Body of pancreas (tissue), 4 donors: Measurements from ENCODE around the gene GCNT4. TPM values are rescaled to one million over a fixed set of nuclear protein-coding genes. Genes with fewer than 3 reads are reported as not detected.

Source experiments
- ATAC-seq: fragments of 150-250 bp; one replicate; pipeline ENCODE4 v1.9.1; 2016
- DNase-seq, 4 donors: peaks; one replicate each; pipeline ENCODE4 v3.0.0-alpha.2; 2019
- H3K27ac ChIP-seq, 4 donors: fragments of 200-600 bp; sonication (generic); 1 replicate in 3 of 4; 2 replicates in 1 of 4; pipeline versions ENCODE4 v1.5.1 to v1.6.1; 2016 to 2019; ENCODE audit warnings: mild to moderate bottlenecking in 1 of 4, mixed read lengths in 1 of 4, moderate library complexity in 1 of 4
- H3K27me3 ChIP-seq, 2 donors: fragments of 200-600 bp; sonication (generic); one replicate each; pipeline ENCODE4 v1.6.0; 2016; ENCODE audit warnings: mild to moderate bottlenecking in 1 of 2
- H3K36me3 ChIP-seq, 2 donors: fragments of 200-600 bp; sonication (generic); replicated peaks in 1 of 2; 2 replicates each; pipeline ENCODE4 v1.5.1; 2016; ENCODE audit warnings: low read depth in 2 of 2; ENCODE audit not compliant: insufficient read depth in 1 of 2
- H3K4me1 ChIP-seq: fragments of 200-600 bp; sonication (generic); one replicate; pipeline ENCODE4 v1.6.0; 2016
- H3K4me3 ChIP-seq, 2 donors: fragments of 200-600 bp; sonication (generic); 1 replicate in 1 of 2; 2 replicates in 1 of 2; pipeline ENCODE4 v1.5.1; 2016 to 2019
- H3K9me3 ChIP-seq, 3 donors: fragments of 200-600 bp; sonication (generic); 1 replicate in 2 of 3; 2 replicates in 1 of 3; pipeline ENCODE4 v1.5.1; 2016
- CTCF ChIP-seq, 7 experiments: fragments of 450-650 bp in 4 of 7; fragments of 200-600 bp in 3 of 7; sonication (generic) in 3 of 7; IDR thresholded peaks; one replicate each; pipeline ENCODE4 v1.5.1; 2016 to 2019; ENCODE audit warnings: antibody characterized with exemption in 7 of 7
- POLR2A ChIP-seq, 3 donors: fragments of 450-650 bp; IDR thresholded peaks; one replicate each; pipeline ENCODE4 v1.6.1; 2016; ENCODE audit warnings: antibody characterized with exemption in 3 of 3, mild to moderate bottlenecking in 2 of 3
- WGBS, 2 donors: methylation state at CpG; one replicate each; pipeline ENCODE4 v1.1.5; 2017; 5-methylcytosine and 5-hydroxymethylcytosine counted together
- intact Hi-C: fragments of 100-400 bp; cut with DNase I; formaldehyde crosslinking; loops from one replicate; pipeline ENCODE4 v1.15.1; 2023
- total RNA-seq, 2 donors: library from RNA; depleted of rRNA; stranded (reverse); fragments of >200 nt; gene quantifications; one replicate each; pipeline ENCODE4 v1.1.0, GENCODE V29; 2016

GCNT4 gene
- total RNA-seq, 2 donors from 2014 or later: 3.3 to 4.2 TPM

- DNase-seq (no peak), ATAC-seq (no peak)
- intact Hi-C loops: loop anchor here (10.0 kb wide), 1 partner anchor 124 kb away; no protein-coding TSS in a partner anchor
- no peaks in the 10 kb centered on the region for H3K27me3 ChIP-seq
- H3K9me3 ChIP-seq: no peaks in the 10 kb centered on the region
- WGBS, 2 donors: 86 to 93% methylated on average over 3 of the region's 3 CpGs
- no peak overlapping the region for H3K27ac ChIP-seq
- no peaks in the 10 kb centered on the region for H3K36me3 ChIP-seq
- H3K4me3 ChIP-seq: no peak overlapping the region
- TF ChIP-seq CTCF (IDR thresholded peaks at IDR 0.05) (no peak), POLR2A (IDR thresholded peaks at IDR 0.05) (no peak)
- peaks cover 7% of the 10 kb centered on the region for H3K4me1 ChIP-seq
Measured at GRCh38 chr5:75058986-75059535, 6.7 kb upstream of the GCNT4 start.

GRCh38 chr5:75057561-75057960, 5.2 kb upstream of the GCNT4 start:
- Histone ChIP-seq H3K36me3 (no peaks in the 10 kb centered on the region), H3K27me3 (no peaks in the 10 kb centered on the region), H3K9me3 (no peaks in the 10 kb centered on the region), H3K4me3 (no peak overlapping the region), H3K27ac (no peak overlapping the region), H3K4me1 (peaks cover 7% of the 10 kb centered on the region)
- DNase-seq (no peak), ATAC-seq (no peak)
- WGBS, 2 donors: 45 to 46% methylated on average over 2 of the region's 2 CpGs
- intact Hi-C loops: loop anchor here (10.0 kb wide), 1 partner anchor 123 kb away; no protein-coding TSS in a partner anchor
- TF ChIP-seq POLR2A (IDR thresholded peaks at IDR 0.05): no peak
- no peak for TF ChIP-seq CTCF (IDR thresholded peaks at IDR 0.05)

- Histone ChIP-seq H3K9me3 (no peaks in the 10 kb centered on the region), H3K27ac (no peak overlapping the region), H3K27me3 (no peaks in the 10 kb centered on the region), H3K4me1 (peaks cover 20% of the 10 kb centered on the region), H3K4me3 (no peak overlapping the region), H3K36me3 (no peaks in the 10 kb centered on the region)
- no peak for TF ChIP-seq CTCF (IDR thresholded peaks at IDR 0.05)
- 57 to 91% methylated on average over 1 of the region's 1 CpG for WGBS, 2 donors
- DNase-seq (no peak), ATAC-seq (no peak)
- intact Hi-C loops: loop anchor here (10.0 kb wide), 1 partner anchor 121 kb away; no protein-coding TSS in a partner anchor
Measured at GRCh38 chr5:75055727-75056144, 3.4 kb upstream of the GCNT4 start.

- H3K27ac ChIP-seq: peak overlapping the region; percentile 76 to 94 (median 91)
- H3K4me1 ChIP-seq: peaks cover 33% of the 10 kb centered on the region
- H3K36me3 ChIP-seq: no peaks in the 10 kb centered on the region
- WGBS, 2 donors: 17 to 27% methylated on average over 15 to 28 of the region's 28 CpGs
- no peaks in the 10 kb centered on the region for H3K27me3 ChIP-seq
- peak overlapping the region; percentile 84 to 87 for H3K4me3 ChIP-seq
- no peaks in the 10 kb centered on the region for H3K9me3 ChIP-seq
- no peak for TF ChIP-seq POLR2A (IDR thresholded peaks at IDR 0.05)
- intact Hi-C loops: loop anchor here (10.0 kb wide), 1 partner anchor 120 kb away; no protein-coding TSS in a partner anchor
- DNase-seq (peak; percentile 49 to 67 (median 54)), ATAC-seq (peak; percentile 25)
Measured at GRCh38 chr5:75054134-75054930, 2.0 kb upstream of the GCNT4 start.

- no peaks in the 10 kb centered on the region for H3K9me3 ChIP-seq
- no peaks in the 10 kb centered on the region for H3K27me3 ChIP-seq
- intact Hi-C loops: loop anchor here (10.0 kb wide), 1 partner anchor 119 kb away; no protein-coding TSS in a partner anchor
- H3K4me1 ChIP-seq: peaks cover 41% of the 10 kb centered on the region
- H3K27ac ChIP-seq: peak overlapping the region; percentile 76 to 94 (median 91)
- ATAC-seq (peak; percentile 68), DNase-seq (peak; percentile 70 to 79 (median 72))
- H3K36me3 ChIP-seq: no peaks in the 10 kb centered on the region
- TF ChIP-seq CTCF (IDR thresholded peaks at IDR 0.05) (peak in 4 of 7 experiments; percentile 17 to 36 (median 22)), POLR2A (IDR thresholded peaks at IDR 0.05) (peak; percentile 59 to 88 (median 81))
- 0% methylated on average over 14 to 94 of the region's 95 CpGs for WGBS, 2 donors
- peak overlapping the region; percentile 84 to 87 for H3K4me3 ChIP-seq
Measured at GRCh38 chr5:75053304-75054133, 1.2 kb upstream of the GCNT4 start.
